MM.1S (cell line): ENCODE results near the gene FOXN3.

ENCODE experiments used
- EZH2 ChIP-seq: fragments of 300-600 bp; sonication (generic); optimal IDR thresholded peaks from 2 replicates; pipeline ENCODE3; 2017; ENCODE audit warnings: low read depth, mild to moderate bottlenecking, antibody characterized with exemption, low read length, mixed read lengths
- TF ChIP-seq, protein P1 (sequence below): fragments of 300-600 bp; sonication (generic); IDR thresholded peaks from 2 replicates; pipeline ENCODE4 v1.5.1; 2016; ENCODE audit warnings: antibody characterized with exemption, low read length, mixed read lengths

GRCh38 chr14:89422181-89422951, 5.3 kb upstream of the FOXN3 start:
- TF ChIP-seq, protein P1, sequence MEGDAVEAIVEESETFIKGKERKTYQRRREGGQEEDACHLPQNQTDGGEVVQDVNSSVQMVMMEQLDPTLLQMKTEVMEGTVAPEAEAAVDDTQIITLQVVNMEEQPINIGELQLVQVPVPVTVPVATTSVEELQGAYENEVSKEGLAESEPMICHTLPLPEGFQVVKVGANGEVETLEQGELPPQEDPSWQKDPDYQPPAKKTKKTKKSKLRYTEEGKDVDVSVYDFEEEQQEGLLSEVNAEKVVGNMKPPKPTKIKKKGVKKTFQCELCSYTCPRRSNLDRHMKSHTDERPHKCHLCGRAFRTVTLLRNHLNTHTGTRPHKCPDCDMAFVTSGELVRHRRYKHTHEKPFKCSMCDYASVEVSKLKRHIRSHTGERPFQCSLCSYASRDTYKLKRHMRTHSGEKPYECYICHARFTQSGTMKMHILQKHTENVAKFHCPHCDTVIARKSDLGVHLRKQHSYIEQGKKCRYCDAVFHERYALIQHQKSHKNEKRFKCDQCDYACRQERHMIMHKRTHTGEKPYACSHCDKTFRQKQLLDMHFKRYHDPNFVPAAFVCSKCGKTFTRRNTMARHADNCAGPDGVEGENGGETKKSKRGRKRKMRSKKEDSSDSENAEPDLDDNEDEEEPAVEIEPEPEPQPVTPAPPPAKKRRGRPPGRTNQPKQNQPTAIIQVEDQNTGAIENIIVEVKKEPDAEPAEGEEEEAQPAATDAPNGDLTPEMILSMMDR = no peak
- no peak for TF ChIP-seq EZH2
